ENCODE measurements around the gene IL27RA. TPM values are rescaled to one million over a fixed set of nuclear protein-coding genes. Genes with fewer than 3 reads are reported as not detected.

IL27RA gene
- total RNA-seq, 1 donor from 2014 or later, result 4.0 TPM

GRCh38 chr19:14066134-14066533 lies 34.6 kb downstream of the IL27RA start:
- no peaks in the 10 kb centered on the region for H3K4me1 ChIP-seq
- H3K27ac ChIP-seq (replicated peaks), result no peak overlapping the region
- DNase-seq, result no peak
- no peak for TF ChIP-seq CTCF (IDR thresholded peaks at IDR 0.05; ENCODE audit: borderline replicate concordance)
- no peaks in the 10 kb centered on the region for H3K36me3 ChIP-seq
- H3K4me3 ChIP-seq, result no peak overlapping the region
- peaks cover 22% of the 10 kb centered on the region for H3K27me3 ChIP-seq (ENCODE audit: low read depth)
- no peaks in the 10 kb centered on the region for H3K9me3 ChIP-seq (replicated peaks)
- intact Hi-C loops (cut with micrococcal nuclease), result no loop called here

DNA sequence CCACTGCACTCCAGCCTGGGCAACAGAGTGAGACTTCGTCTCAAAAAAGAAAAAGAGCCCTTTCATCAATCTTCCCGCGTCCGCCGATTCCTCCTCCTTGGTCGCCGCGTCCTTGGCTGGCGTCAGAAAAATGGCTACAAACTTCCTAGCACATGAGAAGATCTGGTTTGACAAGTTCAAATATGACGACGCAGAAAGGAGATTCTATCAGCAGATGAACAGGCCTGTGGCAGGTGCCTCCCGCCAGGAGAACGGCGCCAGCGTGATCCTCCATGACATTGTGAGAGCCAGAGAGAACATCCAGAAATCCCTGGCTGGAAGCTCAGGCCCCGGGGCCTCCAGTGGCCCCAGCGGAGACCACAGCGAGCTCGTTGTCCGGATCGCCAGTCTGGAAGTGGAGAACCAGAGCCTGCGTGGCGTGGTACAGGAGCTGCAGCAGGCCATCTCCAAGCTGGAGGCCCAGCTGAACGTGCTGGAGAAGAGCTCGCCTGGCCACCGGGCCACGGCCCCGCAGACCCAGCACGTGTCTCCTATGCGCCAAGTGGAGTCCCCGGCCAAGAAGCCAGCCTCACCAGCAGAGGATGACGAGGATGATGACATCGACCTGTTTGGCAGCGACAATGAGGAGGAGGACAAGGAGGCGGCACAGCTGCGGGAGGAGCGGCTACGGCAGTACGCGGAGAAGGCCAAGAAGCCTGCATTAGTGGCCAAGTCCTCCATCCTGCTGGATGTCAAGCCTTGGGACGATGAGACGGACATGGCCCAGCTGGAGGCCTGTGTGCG lies 38.9 kb downstream of the IL27RA start:
- Histone ChIP-seq H3K27ac (replicated peaks) (peak overlapping the region; percentile 96), H3K27me3 (ENCODE audit: low read depth) (no peaks in the 10 kb centered on the region), H3K9me3 (replicated peaks) (no peaks in the 10 kb centered on the region), H3K4me1 (peaks cover 39% of the 10 kb centered on the region), H3K36me3 (no peaks in the 10 kb centered on the region), H3K4me3 (no peak overlapping the region)
- peak; percentile 36 for DNase-seq
- intact Hi-C loops (cut with micrococcal nuclease), result no loop called here
- no peak for TF ChIP-seq CTCF (IDR thresholded peaks at IDR 0.05; ENCODE audit: borderline replicate concordance)

DNA sequence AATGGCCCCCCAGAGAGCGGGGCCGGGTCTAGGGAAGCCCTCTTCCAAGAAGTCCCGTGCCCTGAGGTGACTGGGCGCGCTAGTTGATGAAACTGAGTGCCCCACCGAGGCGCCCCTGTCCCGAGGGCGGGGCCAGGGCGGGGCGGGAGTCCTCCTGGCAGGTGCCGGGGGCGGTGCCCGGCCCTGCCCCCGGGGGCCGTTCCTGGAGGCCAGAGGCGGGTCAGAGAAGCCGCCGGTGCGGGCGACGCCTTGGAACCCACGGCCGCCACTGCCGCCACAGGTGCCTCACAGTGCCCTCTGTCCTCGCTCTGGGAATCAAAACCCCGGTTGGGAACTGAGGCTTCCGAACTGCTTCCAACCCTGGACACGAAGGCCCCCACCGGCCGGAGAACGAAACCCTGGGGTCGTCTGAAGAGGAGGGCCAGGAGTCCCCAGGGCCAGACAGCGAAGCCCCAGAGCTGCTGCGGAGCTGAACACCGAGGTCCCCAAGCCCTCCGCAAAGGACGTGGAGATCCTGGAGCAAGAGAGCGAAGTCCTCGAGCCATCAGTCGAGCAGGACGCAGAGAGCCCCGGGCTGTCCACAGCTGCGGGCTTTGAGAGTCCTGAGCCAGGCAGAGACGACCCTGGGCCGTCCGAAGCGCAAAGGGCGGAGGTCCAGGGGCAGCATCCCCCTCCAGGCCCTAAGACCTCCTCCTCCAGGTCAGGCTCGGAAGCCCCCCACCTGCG lies 41.1 kb downstream of the IL27RA start, which contains the start of gene MISP3:
Gene MISP3 (plus strand): TSS at position 252 of the 726 bp plus-strand sequence. CDS start 524 bp downstream, outside the sequence.
- H3K4me1 ChIP-seq, result peaks cover 46% of the 10 kb centered on the region
- H3K27me3 ChIP-seq (ENCODE audit: low read depth), result no peaks in the 10 kb centered on the region
- no peaks in the 10 kb centered on the region for H3K9me3 ChIP-seq (replicated peaks)
- H3K27ac ChIP-seq (replicated peaks), result peak within 1 kb of the TSS; percentile 96
- no peaks in the 10 kb centered on the region for H3K36me3 ChIP-seq
- peak within 1 kb of the TSS; percentile 92 for H3K4me3 ChIP-seq
- no peak for TF ChIP-seq CTCF (IDR thresholded peaks at IDR 0.05; ENCODE audit: borderline replicate concordance)
- intact Hi-C loops (cut with micrococcal nuclease), result no loop called here
- DNase-seq, result peak; percentile 49

DNA sequence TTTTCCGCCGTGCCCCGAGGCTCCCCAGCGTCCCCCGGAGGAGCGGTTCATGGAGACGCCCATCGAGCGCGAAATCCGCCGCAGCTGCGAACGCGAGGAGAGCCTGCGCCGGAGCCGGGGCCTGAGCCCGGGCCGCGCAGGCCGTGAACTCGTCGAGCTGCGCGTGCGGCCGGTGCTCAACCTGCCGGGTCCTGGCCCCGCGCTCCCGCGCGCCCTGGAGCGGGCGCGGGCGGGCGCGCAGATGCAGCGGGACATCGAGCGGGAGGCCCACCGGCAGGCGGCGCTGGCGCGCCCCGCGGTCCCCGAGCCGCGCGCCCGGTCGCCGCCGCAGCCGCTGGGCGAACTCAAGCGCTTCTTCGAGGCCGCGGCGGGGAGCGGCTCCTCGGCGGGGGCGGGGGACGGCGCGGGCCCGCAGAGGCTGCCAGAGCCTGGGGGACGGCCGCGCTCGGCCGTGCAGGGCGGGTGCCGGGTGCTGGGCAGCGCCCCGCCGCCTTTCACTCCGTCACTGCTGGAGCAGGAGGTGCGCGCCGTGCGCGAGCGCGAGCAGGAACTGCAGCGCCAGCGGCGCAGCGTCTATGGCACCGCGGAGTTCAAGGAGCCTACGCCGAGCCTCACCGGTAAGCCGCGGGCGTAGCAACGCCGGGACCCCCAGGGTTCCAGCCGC lies 41.8 kb downstream of the IL27RA start:
- peak; percentile 64 for TF ChIP-seq CTCF (IDR thresholded peaks at IDR 0.05; ENCODE audit: borderline replicate concordance)
- H3K27me3 ChIP-seq (ENCODE audit: low read depth), result no peaks in the 10 kb centered on the region
- intact Hi-C loops (cut with micrococcal nuclease), result no loop called here
- no peaks in the 10 kb centered on the region for H3K36me3 ChIP-seq
- H3K4me3 ChIP-seq, result peak overlapping the region; percentile 92
- no peaks in the 10 kb centered on the region for H3K9me3 ChIP-seq (replicated peaks)
- H3K4me1 ChIP-seq, result peaks cover 46% of the 10 kb centered on the region
- peak overlapping the region; percentile 96 for H3K27ac ChIP-seq (replicated peaks)
- DNase-seq, result peak; percentile 77
